H9 (cell line): ENCODE results near the gene RBM44. TPM values are rescaled to one million over a fixed set of nuclear protein-coding genes. Genes with fewer than 3 reads are reported as not detected.

Experiments
- DNase-seq: peaks from one replicate; pipeline ENCODE4 v3.0.0-alpha.2; 2017
- H2AFZ ChIP-seq: one replicate; pipeline ENCODE4 v1.6.1; 2013; ENCODE audit warnings: mild to moderate bottlenecking, low read length, control low read depth, moderate library complexity
- H2AK5ac ChIP-seq: 2 replicates; pipeline ENCODE4 v1.6.1; 2013; ENCODE audit warnings: low read length, control low read depth, mixed read lengths; ENCODE audit not compliant: insufficient read length
- H2BK120ac ChIP-seq: one replicate; pipeline ENCODE4 v1.6.1; 2013; ENCODE audit warnings: low read depth, mild to moderate bottlenecking, low read length, control low read depth, inconsistent platforms; ENCODE audit not compliant: poor library complexity, severe bottlenecking
- H2BK12ac ChIP-seq: 2 replicates; pipeline ENCODE4 v1.6.1; 2013; ENCODE audit warnings: low read length, control low read depth, mixed read lengths, low read depth; ENCODE audit not compliant: insufficient read length
- H2BK15ac ChIP-seq: 2 replicates; pipeline ENCODE4 v1.6.1; 2013; ENCODE audit warnings: low read depth, low read length, control low read depth
- H2BK20ac ChIP-seq: one replicate; pipeline ENCODE4 v1.6.1; 2013; ENCODE audit warnings: low read depth, mild to moderate bottlenecking, low read length, control low read depth, inconsistent platforms; ENCODE audit not compliant: poor library complexity, severe bottlenecking
- H2BK5ac ChIP-seq: 2 replicates; pipeline ENCODE4 v1.6.1; 2013; ENCODE audit warnings: low read length, control low read depth, mixed read lengths; ENCODE audit not compliant: insufficient read length
- H3K14ac ChIP-seq: 2 replicates; pipeline ENCODE4 v1.6.1; 2013; ENCODE audit warnings: low read length, control low read depth; ENCODE audit not compliant: insufficient read depth
- H3K18ac ChIP-seq: 2 replicates; pipeline ENCODE4 v1.6.1; 2013; ENCODE audit warnings: low read depth, mild to moderate bottlenecking, mixed read lengths, low read length, control low read depth; ENCODE audit not compliant: insufficient read length
- H3K23ac ChIP-seq: 2 replicates; pipeline ENCODE4 v1.6.1; 2013; ENCODE audit warnings: low read length, control low read depth, mixed read lengths, low read depth; ENCODE audit not compliant: insufficient read length
- H3K23me2 ChIP-seq: 2 replicates; pipeline ENCODE4 v1.6.1; 2013; ENCODE audit warnings: low read depth, mild to moderate bottlenecking, mixed read lengths, low read length, control low read depth; ENCODE audit not compliant: insufficient read length, poor library complexity, severe bottlenecking
- H3K27ac ChIP-seq: 2 replicates; pipeline ENCODE4 v1.5.1; 2013; ENCODE audit warnings: low read length, control low read depth, mixed read lengths, low read depth; ENCODE audit not compliant: insufficient read length
- H3K27me3 ChIP-seq: 2 replicates; pipeline ENCODE4 v1.6.1; 2013; ENCODE audit warnings: low read length, control low read depth, inconsistent platforms; ENCODE audit not compliant: insufficient read depth
- H3K4ac ChIP-seq: 2 replicates; pipeline ENCODE4 v1.6.1; 2013; ENCODE audit warnings: low read depth, mild to moderate bottlenecking, control low read depth, inconsistent platforms, low read length, moderate library complexity
- H3K4me1 ChIP-seq: 2 replicates; pipeline ENCODE4 v1.6.1; 2013; ENCODE audit warnings: low read length, control low read depth, inconsistent platforms; ENCODE audit not compliant: insufficient read depth
- H3K4me2 ChIP-seq: 2 replicates; pipeline ENCODE4 v1.6.1; 2013; ENCODE audit warnings: low read length, control low read depth, mixed read lengths; ENCODE audit not compliant: insufficient read length, insufficient read depth
- H3K56ac ChIP-seq: 2 replicates; pipeline ENCODE4 v1.6.1; 2013; ENCODE audit warnings: low read depth, mild to moderate bottlenecking, mixed read lengths, low read length, control low read depth; ENCODE audit not compliant: insufficient read length
- H3K79me1 ChIP-seq: 2 replicates; pipeline ENCODE4 v1.6.1; 2013; ENCODE audit warnings: low read depth, mild to moderate bottlenecking, moderate library complexity, low read length, control low read depth, inconsistent platforms; ENCODE audit not compliant: insufficient read depth, poor library complexity, severe bottlenecking
- H3K79me2 ChIP-seq: 2 replicates; pipeline ENCODE4 v1.6.1; 2013; ENCODE audit warnings: low read length, control low read depth, inconsistent platforms; ENCODE audit not compliant: insufficient read depth
- H3K9ac ChIP-seq: 2 replicates; pipeline ENCODE4 v1.6.1; 2013; ENCODE audit warnings: low read length, control low read depth, mixed read lengths; ENCODE audit not compliant: insufficient read length; ENCODE audit errors: extremely low read depth
- H3K9me3 ChIP-seq: one replicate; pipeline ENCODE4 v1.6.1; 2013; ENCODE audit warnings: low read depth, low read length, inconsistent platforms; ENCODE audit not compliant: control insufficient read depth
- H3T11ph ChIP-seq: one replicate; pipeline ENCODE4 v1.6.1; 2013; ENCODE audit warnings: mild to moderate bottlenecking, low read length, control low read depth, inconsistent platforms
- H4K20me1 ChIP-seq: one replicate; pipeline ENCODE4 v1.6.1; 2013; ENCODE audit not compliant: control insufficient read depth, insufficient read length, insufficient read depth
- H4K5ac ChIP-seq: 2 replicates; pipeline ENCODE4 v1.6.1; 2013; ENCODE audit warnings: low read depth, mild to moderate bottlenecking, mixed read lengths, low read length, control low read depth; ENCODE audit not compliant: insufficient read length
- H4K8ac ChIP-seq: replicated peaks from 2 replicates; pipeline ENCODE4 v1.6.1; 2013; ENCODE audit warnings: low read length, control low read depth, mixed read lengths, low read depth; ENCODE audit not compliant: insufficient read length
- H4K91ac ChIP-seq: 2 replicates; pipeline ENCODE4 v1.6.1; 2013; ENCODE audit warnings: low read depth, mild to moderate bottlenecking, moderate library complexity, mixed read lengths, low read length, control low read depth; ENCODE audit not compliant: insufficient read length
- H3K27ac Mint-ChIP-seq, 3 experiments: 2 replicates in 2 of 3; 3 replicates in 1 of 3; pipeline ENCODE4 v1.8.0; 2020 to 2021; ENCODE audit warnings: mixed read lengths in 3 of 3, mild to moderate bottlenecking in 1 of 3, moderate library complexity in 1 of 3
- H3K27me3 Mint-ChIP-seq: 2 replicates; pipeline ENCODE4 v1.8.0; 2021; ENCODE audit warnings: low read depth, mild to moderate bottlenecking, moderate library complexity, mixed read lengths
- H3K36me3 Mint-ChIP-seq, 3 experiments: 2 replicates in 2 of 3; 3 replicates in 1 of 3; pipeline ENCODE4 v1.8.0; 2020 to 2021; ENCODE audit warnings: low read depth in 3 of 3, mixed read lengths in 3 of 3; ENCODE audit not compliant: insufficient read depth in 1 of 3
- H3K4me1 Mint-ChIP-seq, 2 experiments: 2 replicates each; pipeline ENCODE4 v1.8.0; 2020; ENCODE audit warnings: mixed read lengths in 2 of 2
- H3K4me3 Mint-ChIP-seq, 2 experiments: 2 replicates in 1 of 2; 3 replicates in 1 of 2; pipeline ENCODE4 v1.8.0; 2020 to 2021; ENCODE audit warnings: mild to moderate bottlenecking in 2 of 2, mixed read lengths in 2 of 2, moderate library complexity in 1 of 2
- H3K9me3 Mint-ChIP-seq, 2 experiments: 2 replicates in 1 of 2; 3 replicates in 1 of 2; pipeline ENCODE4 v1.8.0; 2020; ENCODE audit warnings: mild to moderate bottlenecking in 2 of 2, mixed read lengths in 2 of 2, moderate library complexity in 1 of 2
- WGBS: extraction: QIAGEN DNeasy Blood & Tissue Kit; methylation state at CpG from one replicate; pipeline ENCODE4 v1.1.7; 2013; ENCODE audit warnings: missing lambda C conversion rate, low lambda C conversion rate, mixed read lengths; ENCODE audit not compliant: insufficient read length; ENCODE audit errors: extremely low coverage; 5-methylcytosine and 5-hydroxymethylcytosine counted together
- total RNA-seq: library from RNA; stranded (reverse); gene quantifications from 2 replicates; pipeline ENCODE4 v1.2.1, GENCODE V29; 2021
- TF ChIP-seq, protein P1 (sequence below): fragments of 200-600 bp; sonication (generic); conservative IDR thresholded peaks from 3 replicates; pipeline ENCODE4 v1.8.0; 2021; ENCODE audit warnings: antibody characterized with exemption, mild to moderate bottlenecking

The RBM44 gene
- total RNA-seq, 1 experiment from 2014 or later: 0.15 TPM

DNA sequence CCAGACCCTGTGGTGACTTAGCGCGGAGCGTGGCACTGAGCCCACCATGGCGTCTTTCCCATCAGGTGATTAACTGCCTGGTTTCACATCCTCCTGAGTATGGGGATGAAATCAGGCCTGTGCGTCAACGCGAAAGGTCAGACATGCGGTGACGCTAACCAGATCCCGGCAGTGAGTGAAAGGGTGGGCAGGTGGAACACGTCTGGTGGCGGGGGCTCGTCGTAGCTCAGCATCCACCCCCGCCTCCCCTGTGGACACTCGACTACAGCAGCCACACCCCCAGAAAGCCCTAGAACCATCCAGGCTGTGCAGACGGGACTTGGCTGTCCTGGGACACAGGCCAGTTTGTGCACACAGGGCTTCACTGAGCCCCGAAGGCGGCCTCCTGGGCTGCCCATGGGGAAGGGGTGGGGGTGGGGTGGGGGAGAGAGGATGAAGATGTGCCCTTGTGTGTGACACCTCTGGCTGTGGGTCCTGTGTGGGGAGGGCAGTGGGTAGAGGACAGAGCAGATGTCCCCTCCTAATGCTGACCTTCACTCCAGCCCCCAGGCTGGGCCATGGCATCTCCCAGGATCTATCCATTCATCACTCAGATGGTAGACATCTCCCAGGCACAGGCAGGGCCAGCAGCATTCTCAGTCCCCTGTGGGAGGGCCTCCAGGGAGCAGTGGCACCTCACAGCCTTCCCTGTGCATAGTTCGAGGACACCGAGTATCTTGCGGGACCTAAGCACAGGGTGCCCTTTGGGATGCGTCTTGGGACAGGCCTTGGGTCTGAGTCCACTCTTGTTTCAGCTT lies 88.3 kb downstream of the RBM44 start:
- Histone ChIP-seq H3K4me1 (no peaks in the 10 kb centered on the region), H3K23ac (no peak overlapping the region), H3K14ac (no peak overlapping the region; the same call in 1 of the 2 replicates), H3K9me3 (no peaks in the 10 kb centered on the region), H4K5ac (no peak overlapping the region), H3K4me2 (no peak overlapping the region), H4K8ac (no peak overlapping the region), H2AK5ac (no peak overlapping the region), H3K27me3 (no peaks in the 10 kb centered on the region), H3K9ac (no peak overlapping the region), H2BK120ac (no peak overlapping the region), H3T11ph (no peak overlapping the region), H2BK20ac (no peak overlapping the region), H2BK5ac (no peak overlapping the region), H3K18ac (no peak overlapping the region), H4K20me1 (peaks cover 2% of the 10 kb centered on the region), H2AFZ (no peak overlapping the region), H3K23me2 (peaks cover 2% of the 10 kb centered on the region), H3K4ac (no peak overlapping the region), H4K91ac (no peak overlapping the region), H3K79me1 (no peaks in the 10 kb centered on the region), H2BK12ac (no peak overlapping the region), H3K79me2 (no peaks in the 10 kb centered on the region), H3K56ac (no peak overlapping the region), H3K27ac (no peak overlapping the region), H2BK15ac (no peak overlapping the region)
- no peaks in the 10 kb centered on the region for H3K9me3 Mint-ChIP-seq
- TF ChIP-seq, protein P1, sequence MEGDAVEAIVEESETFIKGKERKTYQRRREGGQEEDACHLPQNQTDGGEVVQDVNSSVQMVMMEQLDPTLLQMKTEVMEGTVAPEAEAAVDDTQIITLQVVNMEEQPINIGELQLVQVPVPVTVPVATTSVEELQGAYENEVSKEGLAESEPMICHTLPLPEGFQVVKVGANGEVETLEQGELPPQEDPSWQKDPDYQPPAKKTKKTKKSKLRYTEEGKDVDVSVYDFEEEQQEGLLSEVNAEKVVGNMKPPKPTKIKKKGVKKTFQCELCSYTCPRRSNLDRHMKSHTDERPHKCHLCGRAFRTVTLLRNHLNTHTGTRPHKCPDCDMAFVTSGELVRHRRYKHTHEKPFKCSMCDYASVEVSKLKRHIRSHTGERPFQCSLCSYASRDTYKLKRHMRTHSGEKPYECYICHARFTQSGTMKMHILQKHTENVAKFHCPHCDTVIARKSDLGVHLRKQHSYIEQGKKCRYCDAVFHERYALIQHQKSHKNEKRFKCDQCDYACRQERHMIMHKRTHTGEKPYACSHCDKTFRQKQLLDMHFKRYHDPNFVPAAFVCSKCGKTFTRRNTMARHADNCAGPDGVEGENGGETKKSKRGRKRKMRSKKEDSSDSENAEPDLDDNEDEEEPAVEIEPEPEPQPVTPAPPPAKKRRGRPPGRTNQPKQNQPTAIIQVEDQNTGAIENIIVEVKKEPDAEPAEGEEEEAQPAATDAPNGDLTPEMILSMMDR: no peak
- no peak overlapping the region for H3K4me3 Mint-ChIP-seq
- H3K27me3 Mint-ChIP-seq: no peaks in the 10 kb centered on the region
- no peaks in the 10 kb centered on the region for H3K4me1 Mint-ChIP-seq
- no peaks in the 10 kb centered on the region for H3K36me3 Mint-ChIP-seq
- no peak for DNase-seq
- WGBS: no CpG with 5 or more reads among the region's 23 CpGs
- no peak overlapping the region for H3K27ac Mint-ChIP-seq
